Measurements from ENCODE around the gene RAB7B. TPM values are rescaled to one million over a fixed set of nuclear protein-coding genes. Genes with fewer than 3 reads are reported as not detected.

RAB7B gene
- total and polyA plus RNA-seq, 2 donors (not counting 1 experiment from before 2014, with no cell fraction given) = 9.1 to 15.5 TPM

GRCh38 chr1:205955499-205955898 lies 47.7 kb downstream of the RAB7B start:
- TF ChIP-seq CTCF (conservative IDR thresholded peaks at IDR 0.05 in 1 of 2, IDR thresholded peaks at IDR 0.05 in 1 of 2; ENCODE audit: low read depth in 1 of 2, low read length in 2 of 2) (no peak), EZH2 (IDR thresholded peaks at IDR 0.05; ENCODE audit: low read length, missing control alignments) (no peak)
- H3K36me3 ChIP-seq (ENCODE audit: control insufficient read depth, insufficient read depth, low read length) = no peaks in the 10 kb centered on the region
- no peaks in the 10 kb centered on the region for H3K79me2 ChIP-seq (ENCODE audit: control insufficient read depth, insufficient read depth, low read length)
- peaks cover 17% of the 10 kb centered on the region for H3K27me3 ChIP-seq (ENCODE audit: control insufficient read depth, insufficient read depth, low read length)
- H3K4me2 ChIP-seq (ENCODE audit: extremely low read depth, insufficient read depth, low read length) = no peak overlapping the region
- no peak overlapping the region for H3K9ac ChIP-seq (ENCODE audit: insufficient read depth, low read length)
- no peak overlapping the region for H2AFZ ChIP-seq (ENCODE audit: low read length)
- H3K9me3 ChIP-seq (ENCODE audit: control insufficient read depth, insufficient read depth, low read depth, low read length) = no peaks in the 10 kb centered on the region
- no peak overlapping the region for H3K4me3 ChIP-seq (replicated peaks in 1 of 4; ENCODE audit: control extremely low read depth in 1 of 4, insufficient read depth in 1 of 4, low read depth in 3 of 4, low read length in 4 of 4)
- H3K4me1 ChIP-seq (ENCODE audit: control insufficient read depth, extremely low read depth, insufficient read depth, low read length) = peaks cover 8% of the 10 kb centered on the region
- no peak for DNase-seq (ENCODE audit: low read depth in 2 of 2)
- no peaks in the 10 kb centered on the region for H4K20me1 ChIP-seq (ENCODE audit: control insufficient read depth, extremely low read depth, insufficient read depth, low read length)
- H3K27ac ChIP-seq (ENCODE audit: insufficient read depth, low read length) = no peak overlapping the region

GRCh38 chr1:205954819-205955404 lies 48.3 kb downstream of the RAB7B start:
- no peak overlapping the region for H3K4me2 ChIP-seq (ENCODE audit: extremely low read depth, insufficient read depth, low read length)
- H3K27ac ChIP-seq (ENCODE audit: insufficient read depth, low read length) = no peak overlapping the region
- no peak overlapping the region for H2AFZ ChIP-seq (ENCODE audit: low read length)
- H3K36me3 ChIP-seq (ENCODE audit: control insufficient read depth, insufficient read depth, low read length) = no peaks in the 10 kb centered on the region
- no peak overlapping the region for H3K9ac ChIP-seq (ENCODE audit: insufficient read depth, low read length)
- no peaks in the 10 kb centered on the region for H4K20me1 ChIP-seq (ENCODE audit: control insufficient read depth, extremely low read depth, insufficient read depth, low read length)
- peaks cover 8% of the 10 kb centered on the region for H3K4me1 ChIP-seq (ENCODE audit: control insufficient read depth, extremely low read depth, insufficient read depth, low read length)
- DNase-seq (ENCODE audit: low read depth in 2 of 2) = no peak
- TF ChIP-seq CTCF (conservative IDR thresholded peaks at IDR 0.05 in 1 of 2, IDR thresholded peaks at IDR 0.05 in 1 of 2; ENCODE audit: low read depth in 1 of 2, low read length in 2 of 2) = no peak
- TF ChIP-seq EZH2 (IDR thresholded peaks at IDR 0.05; ENCODE audit: low read length, missing control alignments) = no peak
- H3K4me3 ChIP-seq (replicated peaks in 1 of 4; ENCODE audit: control extremely low read depth in 1 of 4, insufficient read depth in 1 of 4, low read depth in 3 of 4, low read length in 4 of 4) = no peak overlapping the region
- peaks cover 17% of the 10 kb centered on the region for H3K27me3 ChIP-seq (ENCODE audit: control insufficient read depth, insufficient read depth, low read length)
- no peaks in the 10 kb centered on the region for H3K9me3 ChIP-seq (ENCODE audit: control insufficient read depth, insufficient read depth, low read depth, low read length)
- no peaks in the 10 kb centered on the region for H3K79me2 ChIP-seq (ENCODE audit: control insufficient read depth, insufficient read depth, low read length)

- no peak overlapping the region for H2AFZ ChIP-seq (ENCODE audit: low read length)
- H3K79me2 ChIP-seq (ENCODE audit: control insufficient read depth, insufficient read depth, low read length) = no peaks in the 10 kb centered on the region
- no peak overlapping the region for H3K4me2 ChIP-seq (ENCODE audit: extremely low read depth, insufficient read depth, low read length)
- peaks cover 8% of the 10 kb centered on the region for H3K4me1 ChIP-seq (ENCODE audit: control insufficient read depth, extremely low read depth, insufficient read depth, low read length)
- H3K4me3 ChIP-seq (replicated peaks in 1 of 4; ENCODE audit: control extremely low read depth in 1 of 4, insufficient read depth in 1 of 4, low read depth in 3 of 4, low read length in 4 of 4) = no peak overlapping the region
- H3K36me3 ChIP-seq (ENCODE audit: control insufficient read depth, insufficient read depth, low read length) = no peaks in the 10 kb centered on the region
- H3K9ac ChIP-seq (ENCODE audit: insufficient read depth, low read length) = no peak overlapping the region
- H4K20me1 ChIP-seq (ENCODE audit: control insufficient read depth, extremely low read depth, insufficient read depth, low read length) = no peaks in the 10 kb centered on the region
- H3K27ac ChIP-seq (ENCODE audit: insufficient read depth, low read length) = no peak overlapping the region
- no peaks in the 10 kb centered on the region for H3K9me3 ChIP-seq (ENCODE audit: control insufficient read depth, insufficient read depth, low read depth, low read length)
- no peak for TF ChIP-seq EZH2 (IDR thresholded peaks at IDR 0.05; ENCODE audit: low read length, missing control alignments)
- TF ChIP-seq CTCF (conservative IDR thresholded peaks at IDR 0.05 in 1 of 2, IDR thresholded peaks at IDR 0.05 in 1 of 2; ENCODE audit: low read depth in 1 of 2, low read length in 2 of 2) = no peak
- H3K27me3 ChIP-seq (ENCODE audit: control insufficient read depth, insufficient read depth, low read length) = peaks cover 13% of the 10 kb centered on the region
- no peak for DNase-seq (ENCODE audit: low read depth in 2 of 2)
Observed at GRCh38 chr1:205951746-205952145, 51.4 kb downstream of the RAB7B start.
